GM15510 (cell line): Measurements from ENCODE around the gene OPTN.
A peak's percentile ranks its signal among the peaks of the same experiment; 100 is the strongest.

ENCODE experiments used
- POLR2A ChIP-seq: IDR thresholded peaks from 3 replicates; pipeline ENCODE4 v1.6.1; 2011; ENCODE audit warnings: borderline replicate concordance; ENCODE audit not compliant: insufficient read length; ENCODE audit errors: extremely low read depth

OPTN gene

DNA sequence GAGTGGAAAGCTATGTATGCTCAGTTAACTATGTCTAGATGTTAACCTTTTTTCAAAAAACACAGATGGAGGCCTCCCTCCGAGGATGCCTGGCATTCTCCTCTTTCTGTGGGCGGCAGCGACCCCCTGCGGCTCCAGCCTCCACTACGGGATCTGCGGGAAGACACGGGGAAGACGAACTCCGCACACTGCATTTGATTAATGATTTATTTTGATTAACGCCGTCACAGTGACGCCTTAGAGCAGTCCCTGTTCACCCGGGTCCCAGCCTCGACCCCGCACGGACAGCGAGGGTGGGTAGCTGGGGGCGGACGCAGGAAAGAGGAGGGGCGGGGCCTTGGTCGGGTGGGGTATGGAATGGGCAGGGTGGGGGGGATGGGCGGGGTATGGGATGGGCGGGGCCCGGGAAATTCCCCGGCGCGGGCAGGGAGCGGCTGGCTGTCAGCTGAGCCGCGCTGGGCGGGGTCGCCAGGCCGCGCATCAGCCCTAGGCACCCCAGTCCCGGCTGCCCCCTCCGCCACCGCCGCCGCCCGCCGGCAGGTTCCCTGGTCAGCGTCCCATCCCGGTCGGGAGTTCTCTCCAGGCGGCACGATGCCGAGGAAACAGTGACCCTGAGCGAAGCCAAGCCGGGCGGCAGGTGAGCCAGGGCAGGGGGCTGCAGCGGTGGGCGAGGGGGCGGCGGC, at the start of gene OPTN:
OPTN (plus strand) TSS at position 498 of the 683 bp plus-strand sequence. CDS start 8,960 bp downstream, outside the sequence.
- peak; percentile 47 for TF ChIP-seq POLR2A

DNA sequence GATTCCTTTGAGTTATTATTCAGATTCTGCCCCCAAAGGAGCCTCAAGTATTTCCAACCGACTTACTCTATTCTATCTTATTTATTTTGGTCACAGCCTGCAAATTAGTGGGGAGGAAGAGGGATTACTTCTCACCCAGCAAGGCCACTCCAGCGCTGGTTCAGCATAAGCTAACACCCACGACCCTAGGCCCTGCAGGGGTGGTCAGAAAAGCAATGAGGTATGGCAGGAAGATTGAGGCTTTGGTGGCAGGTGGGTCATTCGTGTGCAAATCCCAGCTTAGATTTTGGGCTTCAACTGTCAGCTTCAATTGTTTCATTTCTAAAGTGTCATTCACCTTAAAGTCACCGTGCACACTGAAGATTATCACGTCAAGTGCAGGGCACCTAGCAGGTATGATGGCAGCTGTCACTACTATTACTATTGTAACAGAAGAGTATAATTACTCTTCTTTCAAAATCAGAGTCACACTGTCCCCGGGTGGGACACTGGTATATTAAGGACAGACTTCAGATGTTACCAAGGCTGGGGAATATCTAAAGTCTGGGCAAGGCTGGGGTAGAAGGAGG, 48.8 kb upstream of the OPTN start:
- TF ChIP-seq POLR2A, result no peak

DNA sequence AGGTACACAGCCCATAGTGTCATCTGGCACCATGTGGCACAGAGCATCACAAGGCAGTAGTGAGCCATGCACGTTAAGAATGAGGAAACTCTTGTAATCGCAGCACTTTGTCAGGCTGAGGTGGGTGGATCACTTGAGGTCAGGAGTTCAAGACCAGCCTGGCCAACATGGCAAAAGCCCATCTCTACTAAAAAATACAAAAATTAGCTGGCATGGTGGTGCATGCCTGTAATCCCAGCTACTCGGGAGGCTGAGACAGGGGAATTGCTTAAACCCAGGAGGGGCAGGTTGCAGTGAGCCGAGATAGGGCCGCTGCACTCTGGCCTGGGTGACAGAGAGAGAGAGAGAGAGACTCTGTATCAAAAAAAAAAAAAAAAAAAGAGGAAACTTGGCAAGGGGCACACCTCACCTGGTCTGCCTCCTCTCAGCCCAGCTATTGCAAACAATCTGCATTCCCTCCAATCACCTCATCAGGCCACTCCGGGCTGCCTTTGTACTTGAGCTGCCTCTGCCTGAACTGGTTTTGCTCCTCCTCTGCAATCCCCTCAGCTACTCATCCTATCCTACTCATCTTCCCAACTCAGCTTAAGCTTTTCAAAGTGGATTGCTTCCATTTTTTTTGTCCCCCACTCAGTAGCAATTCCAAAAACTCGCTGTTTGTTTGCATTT, 46.0 kb upstream of the OPTN start:
- TF ChIP-seq POLR2A, result no peak

DNA sequence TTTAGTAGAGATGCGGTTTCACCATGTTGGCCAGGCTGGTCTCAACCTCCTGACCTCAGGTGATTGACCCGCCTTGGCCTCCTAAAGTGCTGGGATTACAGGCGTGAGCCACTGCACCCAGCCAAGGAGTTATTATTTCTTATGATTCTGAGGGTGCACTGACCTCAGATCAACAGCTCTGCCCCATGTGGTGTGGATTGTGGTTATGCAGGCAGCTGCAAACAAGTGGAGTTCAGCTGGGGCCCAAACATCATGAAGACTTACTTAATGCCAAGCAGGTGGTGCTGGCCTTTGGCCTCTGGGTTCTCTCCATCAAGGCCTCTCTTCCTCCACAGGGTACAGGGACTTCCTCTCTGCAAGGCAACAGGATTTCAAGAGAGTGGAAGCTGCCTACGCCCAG, 45.1 kb upstream of the OPTN start:
- no peak for TF ChIP-seq POLR2A

DNA sequence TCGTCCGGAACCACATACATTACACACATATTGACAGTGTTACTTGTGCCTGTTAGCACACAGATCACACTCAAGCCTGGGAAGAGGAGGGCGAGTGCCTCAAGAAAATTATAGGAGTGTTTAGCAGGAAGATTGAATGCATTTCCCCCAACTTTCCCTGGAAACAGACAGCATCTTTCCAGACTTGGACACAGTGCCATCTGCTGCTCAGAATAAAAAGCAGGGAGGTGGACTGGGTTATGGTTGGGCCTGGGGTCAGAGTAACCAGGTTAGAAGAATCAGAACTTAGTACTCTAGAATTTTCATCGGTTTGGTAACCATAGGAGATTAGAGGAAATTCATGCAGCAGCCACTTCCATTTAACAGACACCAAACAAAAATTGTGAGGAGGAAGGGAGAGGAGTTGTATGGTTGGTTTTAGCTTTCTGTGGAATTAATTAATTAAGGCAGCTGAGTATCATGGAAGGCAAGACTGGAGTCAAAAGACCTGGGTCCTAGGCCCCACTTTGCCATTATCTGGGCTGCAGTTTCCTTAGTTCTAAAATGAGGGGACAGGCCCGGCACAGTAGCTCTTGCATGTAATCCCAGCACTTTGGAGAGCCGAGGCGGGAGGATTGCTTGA, 43.4 kb upstream of the OPTN start:
- TF ChIP-seq POLR2A, result no peak

DNA sequence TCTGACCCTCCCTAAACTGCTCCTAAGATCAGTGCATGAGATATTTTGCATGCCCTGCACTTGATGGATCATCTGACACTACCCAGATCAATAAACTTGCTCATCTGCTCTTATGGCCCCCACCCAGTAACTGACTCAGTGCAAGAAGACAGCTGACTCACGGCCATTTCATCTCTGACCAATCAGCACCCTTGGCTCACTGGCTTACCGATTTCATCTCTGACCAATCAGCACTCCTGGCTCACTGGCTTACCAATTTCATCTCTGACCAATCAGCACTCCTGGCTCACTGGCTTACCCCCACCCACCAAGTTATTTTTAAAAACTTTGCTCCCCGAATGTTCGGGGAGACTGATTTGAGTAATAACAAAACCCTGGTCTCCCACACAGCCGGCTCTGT, 37.2 kb upstream of the OPTN start:
- TF ChIP-seq POLR2A, result no peak

DNA sequence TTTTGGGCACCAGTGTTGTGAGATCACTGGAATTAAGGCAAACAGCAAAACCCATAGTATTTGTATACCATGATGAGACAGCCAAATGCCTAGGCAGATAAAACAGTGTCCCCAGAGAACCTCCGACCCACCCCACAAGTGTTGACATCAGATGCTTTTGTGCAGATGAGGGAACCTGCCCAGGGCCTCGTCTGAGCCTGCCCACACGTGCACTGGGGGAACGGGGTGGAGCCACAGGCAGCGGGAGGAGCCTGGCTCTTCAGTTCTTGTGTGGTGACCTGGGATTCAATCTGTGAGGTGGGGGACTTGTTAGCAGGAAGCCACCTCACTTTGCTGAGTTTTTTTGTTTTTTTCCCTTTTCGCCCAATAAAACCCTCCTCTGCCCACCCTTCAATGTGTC, 33.4 kb upstream of the OPTN start:
- no peak for TF ChIP-seq POLR2A

DNA sequence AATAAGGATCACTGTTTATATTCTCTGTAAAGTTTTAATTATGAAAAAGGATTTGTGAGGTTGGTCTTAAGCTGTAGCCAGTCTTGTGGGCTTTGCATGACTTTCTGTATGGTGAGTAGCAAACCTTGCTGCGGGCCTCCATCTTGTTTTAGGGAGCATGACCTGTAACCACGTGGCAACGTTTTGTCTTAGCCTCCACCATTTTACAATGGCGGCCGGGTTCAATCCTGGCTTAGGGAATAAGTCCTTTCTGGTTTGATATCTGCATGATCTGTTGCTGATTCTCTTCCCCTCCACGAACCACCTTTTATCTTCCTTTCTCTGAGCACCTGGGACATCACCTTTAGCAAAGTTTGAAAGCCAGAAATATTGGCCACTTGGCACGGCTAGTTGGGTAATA, 32.5 kb upstream of the OPTN start:
- no peak for TF ChIP-seq POLR2A

DNA sequence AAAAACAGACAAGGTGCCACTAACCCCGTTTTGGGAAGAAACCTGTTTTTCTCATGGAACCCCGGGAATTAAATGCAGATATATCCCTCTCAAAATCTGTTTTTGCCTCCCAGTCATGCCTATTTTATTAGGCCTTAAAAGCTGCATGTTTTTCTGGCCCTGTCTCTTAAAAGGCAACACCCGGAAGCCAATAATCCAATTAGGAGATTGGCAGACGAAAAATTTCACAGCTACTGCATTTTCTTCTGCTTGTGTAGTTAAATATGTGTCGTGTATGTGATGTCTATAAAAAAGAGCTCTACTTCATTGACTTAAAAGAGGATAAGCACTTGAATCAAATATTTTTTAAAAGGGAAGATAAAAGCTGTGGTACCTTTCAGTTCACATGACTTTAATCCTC, 31.9 kb upstream of the OPTN start:
- TF ChIP-seq POLR2A, result no peak

DNA sequence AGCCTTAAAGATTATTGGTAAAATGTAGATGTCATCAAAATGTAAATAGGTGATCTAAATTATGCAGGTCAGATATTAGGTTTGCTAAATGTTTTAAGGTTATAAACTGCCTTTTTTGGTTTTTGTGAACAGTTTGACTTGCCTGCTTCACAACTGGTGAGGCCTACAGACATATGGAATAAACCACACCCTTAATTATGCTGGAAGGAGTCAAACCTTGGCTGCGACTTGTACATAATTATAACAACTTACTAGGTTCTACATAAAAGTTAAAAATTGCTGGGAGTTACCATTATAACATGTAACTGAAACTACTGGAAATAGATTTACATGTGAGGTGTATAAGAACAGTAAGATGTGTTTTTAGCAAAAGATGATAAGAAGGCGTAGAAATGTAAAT, 31.5 kb upstream of the OPTN start:
- TF ChIP-seq POLR2A, result no peak

DNA sequence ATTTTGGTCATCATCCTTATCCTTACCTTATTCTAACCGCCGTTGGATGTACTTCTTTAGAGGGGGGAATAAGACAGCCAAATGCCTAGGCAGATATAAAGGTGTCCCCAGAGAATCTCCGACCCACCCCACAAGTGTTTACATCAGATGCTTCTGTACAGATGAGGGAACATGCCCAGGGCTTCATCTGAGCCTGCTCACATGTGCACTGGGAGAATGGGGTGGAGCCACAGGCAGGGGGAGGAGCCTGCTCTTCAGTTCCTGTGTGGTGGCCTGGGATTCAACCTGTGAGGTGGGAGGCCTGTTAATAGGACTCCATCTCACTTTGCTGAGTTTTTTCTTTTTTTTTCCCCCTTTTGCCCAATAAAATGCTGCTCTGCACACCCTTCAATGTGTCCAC, 27.6 kb upstream of the OPTN start:
- no peak for TF ChIP-seq POLR2A

DNA sequence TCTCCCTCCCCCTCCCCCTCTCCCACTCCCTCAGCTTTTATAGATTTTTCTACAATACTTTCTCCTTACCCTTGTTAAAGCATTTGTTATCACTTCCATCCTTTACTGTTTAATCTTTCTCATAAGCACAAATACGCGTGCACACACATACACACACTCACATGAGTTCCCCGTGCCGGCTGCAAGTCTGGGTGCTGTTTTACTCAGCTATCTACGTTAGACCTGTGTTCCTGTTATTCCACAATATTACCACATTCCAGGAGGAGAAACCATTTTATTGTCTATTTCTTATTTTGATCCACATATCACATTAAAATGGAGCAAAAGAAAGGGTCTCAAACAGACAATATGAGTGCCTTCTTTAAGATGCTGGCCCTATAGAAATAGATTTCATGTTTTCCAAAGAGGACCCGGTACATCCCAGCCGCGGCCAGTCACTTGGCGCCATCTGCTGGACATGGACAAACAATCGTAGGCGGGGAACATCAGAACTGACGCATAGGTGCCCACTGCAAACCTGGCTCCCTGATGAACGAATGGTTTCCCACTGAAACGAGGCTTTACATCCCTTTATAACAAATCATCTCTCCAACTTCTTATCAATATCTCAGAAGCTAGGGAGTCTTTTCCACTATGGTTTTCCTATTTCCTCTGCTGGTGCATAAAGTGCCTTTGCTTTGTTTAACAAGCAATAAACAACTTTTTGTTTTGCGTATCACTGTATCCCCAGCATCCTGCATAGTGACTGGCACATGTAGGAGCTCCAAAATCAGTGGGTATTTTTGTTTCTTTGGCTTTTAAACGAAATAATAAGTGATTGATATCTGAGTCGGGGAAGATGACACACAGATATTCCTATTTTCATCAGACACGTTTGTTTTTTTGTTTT, 25.2 kb upstream of the OPTN start:
- no peak for TF ChIP-seq POLR2A

DNA sequence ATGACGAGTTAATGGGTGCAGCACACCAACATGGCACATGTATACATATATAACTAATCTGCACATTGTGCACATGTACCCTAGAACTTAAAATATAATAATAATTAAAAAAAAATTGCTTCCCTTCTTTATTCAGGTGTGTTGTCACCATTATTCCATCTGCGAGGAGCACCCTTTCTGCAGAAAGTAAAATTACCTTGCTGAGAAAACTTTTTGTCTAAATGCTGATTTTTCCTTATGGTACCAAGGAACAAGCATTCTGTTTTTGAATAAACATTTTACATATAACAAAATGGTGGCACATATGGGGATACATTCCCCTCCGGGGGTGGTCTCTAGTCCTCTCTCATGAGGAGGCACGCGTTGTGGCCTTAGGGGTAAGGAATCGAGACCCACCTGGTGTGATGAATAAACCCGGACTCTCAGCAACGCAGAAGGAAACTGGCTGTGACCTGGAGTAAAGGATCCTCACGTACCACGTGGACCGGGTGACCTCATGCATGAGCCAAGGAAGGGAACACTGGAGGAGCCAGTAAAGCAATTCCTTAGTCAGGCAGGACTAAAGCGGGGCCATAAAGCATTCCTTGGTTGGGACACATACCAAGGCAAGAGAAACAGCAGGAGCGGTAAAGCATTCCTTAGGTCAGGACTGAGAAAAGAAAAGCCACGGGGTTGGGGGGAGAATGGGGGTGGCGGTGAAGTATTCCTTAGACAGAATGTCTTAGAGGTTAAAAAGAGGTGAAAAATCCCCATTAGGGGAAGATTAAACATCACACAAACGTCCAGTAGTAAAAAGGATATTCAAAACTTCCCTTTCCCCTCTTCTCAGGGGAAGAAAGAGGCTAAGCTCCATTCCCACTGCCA, 20.8 kb upstream of the OPTN start:
- no peak for TF ChIP-seq POLR2A

DNA sequence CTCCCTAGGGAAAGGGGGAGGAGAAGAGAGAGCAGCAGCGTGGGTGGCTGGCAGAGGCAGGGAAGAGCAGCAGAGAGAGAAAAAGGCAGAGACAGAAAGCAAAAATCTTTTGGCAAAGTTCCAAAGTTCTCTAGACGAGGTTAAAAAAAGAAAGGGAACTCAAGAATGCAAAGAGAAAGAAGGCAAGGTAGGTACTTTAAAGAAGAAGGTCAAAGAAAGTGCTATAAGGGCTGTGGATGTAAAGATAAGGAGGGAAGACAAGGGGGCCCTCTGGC, 20.2 kb upstream of the OPTN start:
- no peak for TF ChIP-seq POLR2A

DNA sequence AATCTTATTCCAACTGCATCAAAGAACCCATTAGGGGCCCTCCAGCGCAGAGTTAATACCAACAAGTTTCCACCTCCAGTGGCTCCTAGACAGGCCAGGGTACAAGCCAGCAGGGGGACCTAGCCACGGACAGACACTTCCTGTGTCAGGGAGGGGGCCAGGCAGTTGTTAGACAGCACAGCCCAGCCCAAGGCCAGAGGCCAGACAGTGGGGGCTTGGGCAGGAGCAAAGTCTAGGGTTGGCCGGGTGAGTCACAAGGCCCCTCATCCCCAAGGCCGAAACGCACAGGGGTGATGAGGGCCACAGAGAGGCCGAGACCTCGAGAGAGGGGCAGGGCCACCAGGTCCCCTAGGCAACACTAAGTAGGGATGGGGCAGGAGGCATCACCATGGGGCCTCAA, 19.3 kb upstream of the OPTN start:
- TF ChIP-seq POLR2A, result no peak

DNA sequence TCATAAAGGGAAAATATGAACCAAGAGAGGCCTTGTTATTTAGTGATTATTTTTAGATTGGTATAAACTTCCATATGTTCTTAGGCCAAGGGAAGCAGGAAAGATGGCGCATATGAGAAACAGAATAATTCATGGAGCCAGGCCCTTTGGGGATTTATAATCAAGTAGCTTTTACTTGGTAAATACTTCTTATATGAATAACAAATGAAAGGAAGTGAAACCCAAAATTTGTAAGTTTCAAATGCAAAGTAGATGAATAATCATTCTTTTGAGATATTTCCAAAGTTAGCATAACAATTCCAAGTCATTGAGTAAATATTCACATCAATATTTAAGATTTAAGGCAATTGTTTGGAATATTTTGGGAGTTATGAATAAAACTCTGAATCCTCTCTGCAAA, 13.9 kb upstream of the OPTN start:
- no peak for TF ChIP-seq POLR2A
